Activated B cell treated with CpG ODN at 0.5 μM for 24 hours (primary cell): ENCODE results near the gene STX7. TPM values are rescaled to one million over a fixed set of nuclear protein-coding genes. Genes with fewer than 3 reads are reported as not detected.

Experiments used
- ATAC-seq: fragments of 200-7000 bp; cut with Tn5 transposase; one replicate; pipeline ENCODE4 v1.10.0; 2021; ENCODE audit warnings: low read depth, mild to moderate bottlenecking, moderate library complexity
- CTCF ChIA-PET: fragments of 350-600 bp; sonication (Branson Sonifier 250); formaldehyde crosslinking; loops from one replicate; lab custom pipeline; 2021; ENCODE audit warnings: antibody characterized with exemption; lab: Charles Lee
- POLR2A ChIA-PET: fragments of 350-600 bp; sonication (Branson Sonifier 250); formaldehyde crosslinking; loops from one replicate; lab custom pipeline; 2021; ENCODE audit warnings: antibody characterized with exemption; lab: Charles Lee
- DNase-seq: peaks from one replicate; pipeline ENCODE4 v3.0.0; 2022
- H3K27ac Mint-ChIP-seq: one replicate; pipeline ENCODE4 v1.8.0; 2020; ENCODE audit warnings: mixed read lengths
- H3K27me3 Mint-ChIP-seq: one replicate; pipeline ENCODE4 v1.8.0; 2021; ENCODE audit warnings: mixed read lengths
- H3K36me3 Mint-ChIP-seq: one replicate; pipeline ENCODE4 v1.8.0; 2021; ENCODE audit warnings: low read depth, mixed read lengths
- H3K4me1 Mint-ChIP-seq: one replicate; pipeline ENCODE4 v1.8.0; 2021; ENCODE audit warnings: mixed read lengths
- H3K4me3 Mint-ChIP-seq: one replicate; pipeline ENCODE4 v1.8.0; 2020; ENCODE audit warnings: mild to moderate bottlenecking, mixed read lengths
- H3K9me3 Mint-ChIP-seq: one replicate; pipeline ENCODE4 v1.8.0; 2020; ENCODE audit warnings: mixed read lengths
- intact Hi-C: fragments of 100-400 bp; cut with micrococcal nuclease; formaldehyde crosslinking; loops from one replicate; pipeline ENCODE4 v1.15.1; 2024
- total RNA-seq: library from RNA; stranded (reverse); gene quantifications from 2 replicates; pipeline ENCODE4 v1.2.3, GENCODE V29; 2022
- TF ChIP-seq, protein P1 (sequence below): fragments of 200-600 bp; IDR thresholded peaks from one replicate; pipeline ENCODE4 v1.8.0; 2022; ENCODE audit warnings: antibody characterized with exemption, mild to moderate bottlenecking

STX7 gene
- total RNA-seq, 1 donor from 2014 or later = 138 TPM

DNA sequence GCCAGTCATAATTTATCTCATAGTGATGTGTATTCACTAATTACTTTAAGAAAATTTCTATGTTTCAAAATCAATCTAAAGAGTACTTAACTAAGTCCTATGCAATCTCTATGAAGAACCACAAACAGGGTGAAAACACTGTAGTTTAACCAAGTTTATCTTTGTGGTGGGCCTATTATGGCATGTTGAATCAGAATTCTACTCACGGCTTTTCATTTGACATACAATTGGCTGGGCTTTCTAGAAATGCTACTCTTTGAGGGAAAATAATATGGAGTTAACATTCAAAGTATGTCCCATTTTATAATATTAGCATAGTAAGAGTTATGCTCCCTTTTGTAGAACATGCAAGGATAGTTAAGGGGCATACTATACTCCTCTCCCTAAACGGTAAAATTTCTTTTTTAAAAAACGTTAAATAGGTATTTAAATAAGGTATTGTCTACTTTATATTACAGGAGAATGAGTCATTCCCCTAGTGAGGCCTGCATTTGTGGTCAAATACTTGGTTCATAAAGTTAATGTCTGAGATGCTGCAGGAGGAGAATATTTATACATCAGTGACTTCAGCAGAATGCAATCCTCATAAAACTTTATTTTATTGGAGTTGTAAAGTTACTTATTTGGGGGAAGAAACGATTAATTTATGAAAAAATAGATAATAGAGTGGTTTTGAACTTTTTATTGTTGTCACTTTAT, 113.4 kb downstream of the STX7 start:
- TF ChIP-seq, protein P1, sequence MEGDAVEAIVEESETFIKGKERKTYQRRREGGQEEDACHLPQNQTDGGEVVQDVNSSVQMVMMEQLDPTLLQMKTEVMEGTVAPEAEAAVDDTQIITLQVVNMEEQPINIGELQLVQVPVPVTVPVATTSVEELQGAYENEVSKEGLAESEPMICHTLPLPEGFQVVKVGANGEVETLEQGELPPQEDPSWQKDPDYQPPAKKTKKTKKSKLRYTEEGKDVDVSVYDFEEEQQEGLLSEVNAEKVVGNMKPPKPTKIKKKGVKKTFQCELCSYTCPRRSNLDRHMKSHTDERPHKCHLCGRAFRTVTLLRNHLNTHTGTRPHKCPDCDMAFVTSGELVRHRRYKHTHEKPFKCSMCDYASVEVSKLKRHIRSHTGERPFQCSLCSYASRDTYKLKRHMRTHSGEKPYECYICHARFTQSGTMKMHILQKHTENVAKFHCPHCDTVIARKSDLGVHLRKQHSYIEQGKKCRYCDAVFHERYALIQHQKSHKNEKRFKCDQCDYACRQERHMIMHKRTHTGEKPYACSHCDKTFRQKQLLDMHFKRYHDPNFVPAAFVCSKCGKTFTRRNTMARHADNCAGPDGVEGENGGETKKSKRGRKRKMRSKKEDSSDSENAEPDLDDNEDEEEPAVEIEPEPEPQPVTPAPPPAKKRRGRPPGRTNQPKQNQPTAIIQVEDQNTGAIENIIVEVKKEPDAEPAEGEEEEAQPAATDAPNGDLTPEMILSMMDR = no peak
- ATAC-seq (no peak), DNase-seq (no peak)
- H3K27me3 Mint-ChIP-seq = peaks cover 7% of the 10 kb centered on the region
- peaks cover 10% of the 10 kb centered on the region for H3K9me3 Mint-ChIP-seq
- peaks cover 22% of the 10 kb centered on the region for H3K4me1 Mint-ChIP-seq
- peaks cover 5% of the 10 kb centered on the region for H3K36me3 Mint-ChIP-seq
- ChIA-PET CTCF (no interaction called here), POLR2A (interaction anchor here (1.1 kb wide), 1 partner anchor 113 kb away, joined by 4 read pairs; the partner anchor contains the start of gene STX7)
- intact Hi-C loops = loop anchor here (2.0 to 10.0 kb wide), 5 partner anchors 43 to 485 kb away; partner anchors contain the start of gene RPS12
- H3K4me3 Mint-ChIP-seq = peak overlapping the region; percentile 88
- no peak overlapping the region for H3K27ac Mint-ChIP-seq

Other genes with a start within 250 kb of the STX7 start
- 3.2 and 3.7 TPM in 2 replicates for gene MOXD1, start 111.6 kb downstream of the STX7 start, total RNA-seq
- not detected in 2 replicates for gene TAAR9, start 25.2 kb upstream of the STX7 start, total RNA-seq
- not detected in 2 replicates for gene TAAR8, start 39.6 kb upstream of the STX7 start, total RNA-seq
- gene TAAR6, start 57.2 kb upstream of the STX7 start, total RNA-seq = not detected in 2 replicates
- gene TAAR5, start 76.6 kb upstream of the STX7 start, total RNA-seq = not detected in 2 replicates
- not detected in 2 replicates for gene TAAR2, start 111.2 kb upstream of the STX7 start, total RNA-seq
- gene TAAR1, start 146.1 kb upstream of the STX7 start, total RNA-seq = not detected in 2 replicates
- gene VNN1, start 200.9 kb upstream of the STX7 start, total RNA-seq = 0.07 TPM in 1 of 2 replicates, not detected in the other
- 21.0 and 25.6 TPM in 2 replicates for gene VNN2, start 244.8 kb upstream of the STX7 start, total RNA-seq